Panc1 (cell line): ENCODE data around the gene C22orf15. TPM values are rescaled to one million over a fixed set of nuclear protein-coding genes. Genes with fewer than 3 reads are reported as not detected.

Experiments
- ATAC-seq: fragments of 200-7000 bp; cut with Tn5 transposase; 2 replicates; pipeline ENCODE4 v1.9.1; 2020; ENCODE audit warnings: mild to moderate bottlenecking, moderate library complexity
- BruUV-seq: library from RNA; stranded (reverse); fragments of 400-500 nt; replicated peaks from 2 replicates; lab custom pipeline; 2021; lab: Mats Ljungman, UMichigan
- CTCF ChIA-PET: fragments of 300-600 bp; sonication (Branson Sonifier 250); formaldehyde crosslinking; loops from one replicate; lab custom pipeline; 2022; ENCODE audit warnings: antibody characterized with exemption; lab: Charles Lee
- POLR2A ChIA-PET: fragments of 300-600 bp; sonication (Branson Sonifier 250); formaldehyde crosslinking; loops from one replicate; lab custom pipeline; 2022; ENCODE audit warnings: antibody characterized with exemption; lab: Charles Lee
- DNase-seq: peaks from one replicate; pipeline ENCODE4 v3.0.0-alpha.2; 2010; ENCODE audit warnings: low read depth, low spot score
- H3K27ac ChIP-seq: 2 replicates; pipeline ENCODE4 v1.5.1; 2011; ENCODE audit warnings: mild to moderate bottlenecking, low read length, inconsistent platforms
- H3K27me3 ChIP-seq: fragments of 200-500 bp; sonication (Bioruptor generic); 2 replicates; pipeline ENCODE4 v1.6.0; 2014; ENCODE audit warnings: low read length, inconsistent platforms; ENCODE audit not compliant: control insufficient read depth, insufficient read depth
- H3K36me3 ChIP-seq: fragments of 200-500 bp; sonication (Bioruptor generic); 2 replicates; pipeline ENCODE4 v1.5.1; 2014; ENCODE audit warnings: inconsistent platforms, mild to moderate bottlenecking, low read length, moderate library complexity; ENCODE audit not compliant: control insufficient read depth, insufficient read depth
- H3K4me1 ChIP-seq: 2 replicates; pipeline ENCODE4 v1.5.1; 2011; ENCODE audit warnings: inconsistent platforms, mild to moderate bottlenecking, low read length, moderate library complexity; ENCODE audit not compliant: control insufficient read depth, insufficient read depth
- H3K4me3 ChIP-seq, 2 experiments: 2 replicates each; pipeline ENCODE4 v1.5.1; 2011 to 2012; ENCODE audit warnings: low read depth in 2 of 2, low read length in 2 of 2, mild to moderate bottlenecking in 2 of 2, inconsistent platforms in 1 of 2, moderate library complexity in 1 of 2
- H3K9me3 ChIP-seq: fragments of 200-500 bp; sonication (Bioruptor generic); 2 replicates; pipeline ENCODE4 v1.5.1; 2014; ENCODE audit warnings: low read depth, mild to moderate bottlenecking, inconsistent platforms, low read length, moderate library complexity; ENCODE audit not compliant: control insufficient read depth, insufficient read depth
- POLR2AphosphoS5 ChIP-seq: IDR thresholded peaks from 2 replicates; pipeline ENCODE4 v1.6.1; 2012; ENCODE audit warnings: mild to moderate bottlenecking, low read depth, low read length, moderate library complexity
- SIN3A ChIP-seq: IDR thresholded peaks from 2 replicates; pipeline ENCODE4 v1.6.1; 2012; ENCODE audit warnings: low read depth, mild to moderate bottlenecking, low read length, moderate library complexity, borderline replicate concordance; ENCODE audit not compliant: insufficient read depth
- TCF7L2 ChIP-seq: IDR thresholded peaks from 2 replicates; pipeline ENCODE4 v1.6.1; 2011; ENCODE audit warnings: mild to moderate bottlenecking, low read depth, low read length, inconsistent platforms
- in situ Hi-C: cut with HindIII; loops from 2 replicates; pipeline ENCODE4 v1.10.0; 2016; ENCODE audit warnings: low sequenced_read_pairs, low pct_unique_long_range_greater_than_20kb
- intact Hi-C: fragments of 100-400 bp; cut with micrococcal nuclease; formaldehyde crosslinking; loops from one replicate; pipeline ENCODE4 v1.10.0; 2022; ENCODE audit not compliant: unreplicated experiment
- total RNA-seq: library from RNA; stranded (reverse); gene quantifications from one replicate; pipeline ENCODE4 v1.2.1, GENCODE V29; 2021; ENCODE audit not compliant: unreplicated experiment
- TF ChIP-seq, protein P1 (sequence below): fragments of 450-650 bp; IDR thresholded peaks from 2 replicates; pipeline ENCODE4 v1.5.1; 2017; ENCODE audit warnings: mild to moderate bottlenecking
- TF ChIP-seq, protein P2 (sequence below), 2 experiments: IDR thresholded peaks; 2 replicates each; pipeline ENCODE4 v1.6.1; 2011 to 2012; ENCODE audit warnings: low read depth in 2 of 2, control low read depth in 1 of 2, low read length in 1 of 2, mild to moderate bottlenecking in 1 of 2, moderate library complexity in 1 of 2; ENCODE audit not compliant: insufficient read depth in 1 of 2

Gene C22orf15
- total RNA-seq, 1 experiment from 2014 or later, result not detected

DNA sequence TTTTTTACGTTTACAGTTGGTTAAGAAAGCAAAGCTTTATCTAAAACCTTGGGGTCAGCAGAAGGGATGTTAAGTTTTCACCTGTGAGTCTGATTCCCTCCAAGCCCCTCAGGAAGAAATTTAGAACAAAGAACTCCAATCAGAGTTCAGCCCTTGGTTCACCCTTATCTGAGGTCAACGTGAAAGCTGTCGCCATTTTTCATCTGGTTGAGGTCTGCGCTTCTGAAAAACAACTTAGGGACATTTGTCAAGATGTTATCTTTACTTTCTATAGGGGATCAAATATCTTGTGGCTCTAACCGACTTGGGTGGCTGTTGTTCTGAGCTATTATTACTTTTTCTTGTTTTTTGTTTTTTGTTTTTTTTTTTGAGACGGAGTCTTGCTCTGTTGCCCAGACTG, 41.9 kb upstream of the C22orf15 start:
- Histone ChIP-seq H3K27ac (no peak overlapping the region), H3K27me3 (no peaks in the 10 kb centered on the region), H3K4me1 (no peaks in the 10 kb centered on the region), H3K4me3 (no peak overlapping the region), H3K36me3 (no peaks in the 10 kb centered on the region; the same call in 1 of the 2 replicates), H3K9me3 (no peaks in the 10 kb centered on the region)
- intact Hi-C loops (no loop called here), in situ Hi-C loops (no loop called here)
- ChIA-PET POLR2A (no interaction called here), CTCF (no interaction called here)
- DNase-seq, result no peak
- BruUV-seq, result no TSS peak
- no peak for ATAC-seq
- TF ChIP-seq, protein P1, sequence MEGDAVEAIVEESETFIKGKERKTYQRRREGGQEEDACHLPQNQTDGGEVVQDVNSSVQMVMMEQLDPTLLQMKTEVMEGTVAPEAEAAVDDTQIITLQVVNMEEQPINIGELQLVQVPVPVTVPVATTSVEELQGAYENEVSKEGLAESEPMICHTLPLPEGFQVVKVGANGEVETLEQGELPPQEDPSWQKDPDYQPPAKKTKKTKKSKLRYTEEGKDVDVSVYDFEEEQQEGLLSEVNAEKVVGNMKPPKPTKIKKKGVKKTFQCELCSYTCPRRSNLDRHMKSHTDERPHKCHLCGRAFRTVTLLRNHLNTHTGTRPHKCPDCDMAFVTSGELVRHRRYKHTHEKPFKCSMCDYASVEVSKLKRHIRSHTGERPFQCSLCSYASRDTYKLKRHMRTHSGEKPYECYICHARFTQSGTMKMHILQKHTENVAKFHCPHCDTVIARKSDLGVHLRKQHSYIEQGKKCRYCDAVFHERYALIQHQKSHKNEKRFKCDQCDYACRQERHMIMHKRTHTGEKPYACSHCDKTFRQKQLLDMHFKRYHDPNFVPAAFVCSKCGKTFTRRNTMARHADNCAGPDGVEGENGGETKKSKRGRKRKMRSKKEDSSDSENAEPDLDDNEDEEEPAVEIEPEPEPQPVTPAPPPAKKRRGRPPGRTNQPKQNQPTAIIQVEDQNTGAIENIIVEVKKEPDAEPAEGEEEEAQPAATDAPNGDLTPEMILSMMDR, result no peak

DNA sequence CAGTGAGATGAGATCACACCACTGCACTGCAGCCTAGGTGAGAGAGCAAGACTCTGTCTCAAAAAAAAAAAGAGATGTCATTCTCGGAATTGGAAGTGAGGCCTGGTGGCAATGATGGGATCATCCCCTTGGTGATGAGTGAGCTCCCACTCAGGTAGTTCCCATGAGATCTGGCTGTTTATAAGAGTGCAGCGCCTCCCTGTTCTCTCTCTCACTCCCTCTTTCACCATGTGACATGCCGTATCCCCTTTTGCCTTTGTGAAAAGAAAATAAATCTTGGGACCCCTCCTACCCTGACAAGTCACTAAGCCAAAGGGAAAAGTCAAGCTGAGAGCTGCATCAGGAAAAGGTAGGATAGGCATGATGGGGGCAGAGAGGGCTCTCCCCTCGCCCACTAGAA, 40.6 kb upstream of the C22orf15 start:
- ChIA-PET POLR2A (no interaction called here), CTCF (no interaction called here)
- Histone ChIP-seq H3K4me1 (no peaks in the 10 kb centered on the region), H3K27me3 (no peaks in the 10 kb centered on the region), H3K4me3 (no peak overlapping the region), H3K27ac (no peak overlapping the region), H3K9me3 (no peaks in the 10 kb centered on the region), H3K36me3 (no peaks in the 10 kb centered on the region)
- intact Hi-C loops, result no loop called here
- ATAC-seq (no peak), DNase-seq (no peak)
- in situ Hi-C loops, result no loop called here
- TF ChIP-seq, protein P1, result no peak
- TF ChIP-seq POLR2AphosphoS5 (no peak), TCF7L2 (no peak), SIN3A (no peak)
- TF ChIP-seq, protein P2, sequence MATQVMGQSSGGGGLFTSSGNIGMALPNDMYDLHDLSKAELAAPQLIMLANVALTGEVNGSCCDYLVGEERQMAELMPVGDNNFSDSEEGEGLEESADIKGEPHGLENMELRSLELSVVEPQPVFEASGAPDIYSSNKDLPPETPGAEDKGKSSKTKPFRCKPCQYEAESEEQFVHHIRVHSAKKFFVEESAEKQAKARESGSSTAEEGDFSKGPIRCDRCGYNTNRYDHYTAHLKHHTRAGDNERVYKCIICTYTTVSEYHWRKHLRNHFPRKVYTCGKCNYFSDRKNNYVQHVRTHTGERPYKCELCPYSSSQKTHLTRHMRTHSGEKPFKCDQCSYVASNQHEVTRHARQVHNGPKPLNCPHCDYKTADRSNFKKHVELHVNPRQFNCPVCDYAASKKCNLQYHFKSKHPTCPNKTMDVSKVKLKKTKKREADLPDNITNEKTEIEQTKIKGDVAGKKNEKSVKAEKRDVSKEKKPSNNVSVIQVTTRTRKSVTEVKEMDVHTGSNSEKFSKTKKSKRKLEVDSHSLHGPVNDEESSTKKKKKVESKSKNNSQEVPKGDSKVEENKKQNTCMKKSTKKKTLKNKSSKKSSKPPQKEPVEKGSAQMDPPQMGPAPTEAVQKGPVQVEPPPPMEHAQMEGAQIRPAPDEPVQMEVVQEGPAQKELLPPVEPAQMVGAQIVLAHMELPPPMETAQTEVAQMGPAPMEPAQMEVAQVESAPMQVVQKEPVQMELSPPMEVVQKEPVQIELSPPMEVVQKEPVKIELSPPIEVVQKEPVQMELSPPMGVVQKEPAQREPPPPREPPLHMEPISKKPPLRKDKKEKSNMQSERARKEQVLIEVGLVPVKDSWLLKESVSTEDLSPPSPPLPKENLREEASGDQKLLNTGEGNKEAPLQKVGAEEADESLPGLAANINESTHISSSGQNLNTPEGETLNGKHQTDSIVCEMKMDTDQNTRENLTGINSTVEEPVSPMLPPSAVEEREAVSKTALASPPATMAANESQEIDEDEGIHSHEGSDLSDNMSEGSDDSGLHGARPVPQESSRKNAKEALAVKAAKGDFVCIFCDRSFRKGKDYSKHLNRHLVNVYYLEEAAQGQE (IDR thresholded peaks at IDR 0.05; ENCODE audit: insufficient read depth in 1 of 2, low read depth in 2 of 2, low read length in 1 of 2), result no peak
- BruUV-seq, result no TSS peak
